NCI-H460 (cell line): ENCODE measurements around the gene PPP2R5B. TPM values are rescaled to one million over a fixed set of nuclear protein-coding genes. Genes with fewer than 3 reads are reported as not detected.

Experiments
- DNase-seq: peaks from one replicate; pipeline ENCODE4 v3.0.0-alpha.2; 2016; ENCODE audit warnings: low read depth; ENCODE audit errors: extremely low read depth
- total RNA-seq: library from RNA; depleted of rRNA; stranded (reverse); fragments of >200 nt; shearing (Covaris generic); gene quantifications from 2 replicates; pipeline ENCODE4 v1.2.3, GENCODE V29; 2014

The PPP2R5B gene
- total RNA-seq, 1 experiment from 2014 or later = 9.7 TPM

DNA sequence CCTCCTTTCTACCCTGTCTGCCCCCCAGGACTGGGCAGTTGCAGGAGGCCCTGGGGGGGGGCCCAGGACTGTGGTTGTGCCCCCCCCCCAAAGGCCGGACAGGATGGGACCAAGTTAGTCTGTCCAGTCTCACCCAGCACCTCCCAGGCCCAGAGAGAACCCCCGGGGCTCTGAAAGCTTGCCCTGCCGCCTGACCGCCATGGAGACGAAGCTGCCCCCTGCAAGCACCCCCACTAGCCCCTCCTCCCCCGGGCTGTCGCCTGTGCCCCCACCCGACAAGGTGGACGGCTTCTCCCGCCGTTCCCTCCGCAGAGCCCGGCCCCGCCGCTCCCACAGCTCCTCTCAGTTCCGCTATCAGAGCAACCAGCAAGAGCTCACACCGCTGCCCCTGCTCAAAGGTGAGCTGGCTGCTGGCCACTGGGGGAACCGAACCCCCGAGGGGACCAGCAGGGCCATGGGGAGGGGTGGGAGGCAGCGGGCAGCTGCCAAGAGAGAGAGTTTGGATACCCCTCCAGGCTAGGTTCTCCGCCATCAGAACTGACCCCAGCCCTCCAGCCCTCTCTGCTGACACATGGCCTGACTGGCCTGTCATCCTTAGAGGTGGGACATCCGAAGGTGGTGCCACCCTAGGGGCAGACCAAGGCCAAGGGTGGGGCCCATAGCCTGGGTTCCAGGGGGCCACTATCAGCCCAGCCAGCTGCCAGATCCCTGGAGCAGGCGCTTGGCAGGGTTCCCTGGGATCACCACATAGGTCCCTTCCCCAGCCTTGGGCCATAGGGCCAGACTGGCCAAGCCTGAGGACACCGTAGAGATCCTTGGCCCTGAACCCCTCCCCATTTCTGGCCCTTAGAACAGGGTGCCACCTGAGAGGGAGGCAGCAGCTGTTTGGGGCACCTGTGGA lies 1.3 kb downstream of the PPP2R5B start:
- DNase-seq = no peak

DNA sequence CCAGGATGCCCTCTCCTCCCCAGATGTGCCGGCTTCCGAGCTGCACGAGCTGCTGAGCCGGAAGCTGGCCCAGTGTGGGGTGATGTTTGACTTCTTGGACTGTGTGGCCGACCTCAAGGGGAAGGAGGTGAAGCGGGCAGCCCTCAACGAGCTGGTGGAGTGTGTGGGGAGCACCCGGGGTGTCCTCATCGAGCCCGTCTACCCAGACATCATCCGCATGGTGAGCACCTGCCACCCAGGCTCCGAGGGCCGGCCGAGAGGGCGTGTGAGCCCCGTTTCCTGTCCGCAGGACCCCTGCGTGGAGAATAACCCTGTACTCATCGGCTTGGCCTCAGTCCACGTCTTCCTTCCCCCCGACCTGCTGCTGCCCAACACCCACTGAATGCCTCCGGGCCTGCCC lies 2.2 kb downstream of the PPP2R5B start:
- no peak for DNase-seq

DNA sequence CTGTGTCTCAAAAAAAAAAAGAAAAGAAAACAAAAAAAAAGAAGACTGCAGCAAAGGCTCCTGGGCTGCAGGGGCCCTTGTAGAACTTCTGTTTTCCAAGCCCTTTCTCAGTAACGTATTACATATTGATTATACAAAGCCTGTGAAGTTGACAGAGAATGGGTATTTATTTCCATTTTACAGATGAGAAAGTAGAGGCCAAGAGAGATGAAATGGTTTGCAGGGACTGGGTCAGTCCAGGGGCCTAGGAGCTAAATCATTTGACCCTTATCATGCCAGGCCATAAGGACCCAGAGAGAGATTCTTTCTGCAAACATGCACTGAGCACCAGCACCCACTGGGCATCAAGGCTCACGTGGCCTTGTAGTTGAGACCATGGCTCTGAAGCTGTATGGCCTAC lies 4.5 kb downstream of the PPP2R5B start:
- no peak for DNase-seq

DNA sequence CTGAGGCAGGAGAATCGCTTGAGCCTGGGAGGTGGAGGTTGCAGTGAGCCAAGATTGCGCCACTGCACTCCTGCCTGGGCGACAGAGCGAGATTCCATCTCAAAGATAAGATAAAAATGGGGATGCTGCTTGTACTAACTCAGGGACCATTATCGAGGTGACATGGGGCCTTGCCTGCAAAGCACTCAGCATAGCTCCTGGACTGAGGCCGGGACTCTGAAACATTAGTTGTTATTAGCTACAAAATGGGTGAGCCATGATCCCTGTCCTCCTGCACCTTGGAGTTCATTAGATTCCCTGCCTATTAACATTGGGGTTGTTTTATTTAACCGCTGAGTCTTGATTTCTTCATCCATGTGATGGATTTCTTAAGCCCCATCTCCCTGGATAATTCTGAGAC lies 5.1 kb downstream of the PPP2R5B start:
- no peak for DNase-seq

DNA sequence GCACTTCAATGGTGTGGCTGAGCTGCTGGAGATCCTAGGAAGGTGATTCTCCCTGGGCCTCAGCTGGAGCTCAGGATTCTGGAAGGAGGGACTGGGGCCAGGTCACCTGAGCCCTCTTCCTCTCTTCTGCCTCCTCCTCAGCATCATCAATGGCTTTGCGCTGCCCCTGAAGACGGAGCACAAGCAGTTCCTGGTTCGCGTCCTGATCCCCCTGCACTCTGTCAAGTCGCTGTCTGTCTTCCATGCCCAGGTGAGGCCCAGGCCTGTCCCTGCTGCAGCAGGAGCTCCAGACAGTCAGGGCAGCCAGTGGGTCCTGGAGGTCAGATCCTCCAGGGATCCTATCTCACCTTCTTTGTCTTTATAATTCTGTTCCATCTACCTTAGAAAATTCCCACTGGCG lies 5.9 kb downstream of the PPP2R5B start:
- no peak for DNase-seq

DNA sequence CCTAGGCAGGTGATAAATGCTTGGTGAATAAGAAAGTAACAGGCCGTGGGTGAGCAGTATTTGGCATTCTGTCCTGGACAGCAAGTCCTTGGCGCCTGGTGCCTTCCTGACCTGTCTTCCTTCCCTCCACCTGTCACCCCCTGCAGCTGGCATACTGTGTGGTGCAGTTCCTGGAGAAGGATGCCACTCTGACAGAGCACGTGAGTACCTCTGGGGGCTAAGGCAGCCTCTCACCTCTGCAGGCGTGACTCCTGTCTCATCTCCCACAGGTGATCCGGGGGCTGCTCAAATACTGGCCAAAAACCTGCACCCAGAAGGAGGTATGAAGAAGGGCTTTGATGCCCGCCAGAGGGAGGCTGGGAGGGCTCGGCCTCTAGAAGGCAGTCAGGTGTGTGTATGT lies 6.8 kb downstream of the PPP2R5B start:
- no peak for DNase-seq

DNA sequence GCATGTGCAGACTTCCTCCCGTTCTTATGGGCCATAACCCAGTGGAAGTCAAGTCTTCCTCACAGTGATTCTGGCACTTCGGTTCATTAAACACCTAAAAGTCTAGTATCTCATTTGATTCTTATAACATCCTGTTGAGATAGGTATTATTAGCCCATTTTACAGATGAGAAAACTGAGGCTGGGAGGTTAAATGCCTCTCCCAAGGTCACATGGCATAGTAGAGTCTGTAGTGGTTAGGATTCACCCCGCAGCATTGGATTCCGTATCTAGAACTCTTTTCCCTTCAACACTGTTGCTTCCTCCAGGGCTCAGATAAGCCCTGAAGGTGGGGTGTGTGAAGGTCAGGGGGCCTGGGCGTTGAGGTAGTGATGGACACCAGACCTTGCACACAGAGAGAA lies 7.8 kb downstream of the PPP2R5B start:
- no peak for DNase-seq

DNA sequence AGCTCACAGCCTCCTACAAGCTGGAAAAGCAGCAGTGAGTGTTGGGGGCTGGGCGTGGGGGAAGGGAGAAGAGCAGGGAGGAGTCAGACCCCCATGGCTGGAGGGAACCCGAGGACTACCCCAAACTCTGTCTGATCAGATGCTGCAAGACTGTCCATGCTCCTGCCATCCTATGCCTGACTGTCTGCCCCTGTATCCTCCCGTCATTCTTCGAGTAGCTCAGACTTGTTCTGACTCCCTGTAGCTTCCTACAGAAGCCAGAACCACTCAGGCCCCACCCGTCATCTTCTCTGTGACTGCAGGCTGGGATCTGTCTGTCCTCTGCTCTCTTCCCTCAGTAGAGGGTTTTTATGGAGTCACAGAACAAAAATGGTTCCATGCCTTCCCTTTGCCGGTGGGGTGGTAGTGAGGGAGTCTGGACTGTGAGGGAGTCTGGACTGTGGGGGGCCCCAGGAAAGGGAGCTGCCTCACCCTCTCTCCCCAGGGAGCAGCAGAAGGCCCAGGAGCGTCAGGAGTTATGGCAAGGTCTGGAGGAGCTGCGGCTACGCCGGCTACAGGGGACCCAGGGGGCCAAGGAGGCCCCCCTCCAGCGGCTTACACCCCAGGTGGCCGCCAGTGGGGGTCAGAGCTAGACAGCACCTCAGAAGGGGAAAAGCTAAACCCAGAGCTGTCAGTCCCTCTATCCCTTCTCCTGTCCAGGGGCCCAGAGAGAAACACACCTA lies 8.9 kb downstream of the PPP2R5B start:
- no peak for DNase-seq

DNA sequence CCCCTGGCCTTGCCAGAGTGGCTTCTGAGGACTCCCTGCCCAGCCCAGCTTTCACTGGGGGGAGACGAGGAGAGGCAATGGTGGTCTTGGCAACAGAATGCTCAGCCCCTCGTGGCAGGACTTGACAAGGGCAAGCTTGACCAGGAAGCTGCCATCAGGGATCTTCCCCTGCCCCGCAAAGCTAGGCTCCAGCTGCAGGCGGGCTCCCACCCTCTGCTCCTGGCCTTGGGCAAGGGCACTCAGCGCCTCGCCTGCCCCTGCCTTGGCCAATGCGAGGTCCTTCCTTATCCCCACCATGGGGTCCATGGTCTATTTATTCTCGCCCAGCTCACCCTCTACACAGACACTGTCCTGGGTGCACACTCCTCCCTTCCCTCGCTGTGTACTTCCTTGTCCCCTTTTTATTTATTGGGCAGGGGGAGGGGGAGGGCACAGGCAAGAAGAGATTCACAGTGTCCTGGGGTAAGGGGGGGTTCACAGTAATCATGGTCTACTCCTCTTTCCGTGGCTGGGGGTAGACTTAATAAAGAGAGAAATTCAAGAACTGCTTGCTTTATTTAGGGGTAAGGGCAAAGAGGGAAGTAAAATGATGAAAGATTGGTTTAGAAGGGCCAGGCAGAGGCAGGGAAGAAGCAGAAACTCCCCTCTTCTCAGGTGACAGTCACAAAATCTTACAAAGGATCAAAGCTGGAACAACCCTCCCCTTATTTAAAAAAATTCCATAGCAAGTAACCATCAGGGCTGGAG lies 9.6 kb downstream of the PPP2R5B start:
- no peak for DNase-seq

DNA sequence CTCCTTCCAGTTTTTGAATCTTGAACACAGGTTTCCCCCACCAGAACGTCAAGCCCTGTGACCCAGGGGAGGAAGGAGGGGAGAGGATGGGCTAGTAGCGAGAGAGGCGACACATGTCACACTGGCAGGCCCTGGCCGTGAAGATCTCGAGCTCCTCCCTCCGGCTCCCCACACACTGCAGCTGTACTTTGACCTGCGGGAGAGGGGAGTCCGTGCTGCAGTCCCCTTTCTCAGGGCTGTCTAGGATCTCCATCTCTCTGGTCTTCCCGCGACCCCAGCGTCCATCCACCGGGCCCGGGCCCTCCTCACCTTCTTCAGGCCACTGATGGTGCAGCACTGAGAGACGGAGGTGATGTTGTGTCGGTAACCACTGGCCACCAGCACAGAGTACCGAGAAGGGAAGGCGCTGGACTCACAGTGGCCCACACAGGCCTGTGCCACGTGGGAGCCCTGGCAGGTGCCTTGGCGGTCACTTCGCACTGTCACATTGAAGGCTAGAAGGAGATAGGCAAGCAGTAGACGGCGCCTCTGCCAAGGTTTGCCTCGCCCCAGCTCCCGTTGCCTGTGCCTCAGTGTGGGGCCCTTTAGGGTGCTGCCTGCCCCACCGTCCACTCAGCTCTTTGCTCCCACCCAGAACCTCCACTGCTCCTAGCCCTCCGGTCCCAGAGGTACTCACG lies 10.3 kb downstream of the PPP2R5B start:
- no peak for DNase-seq

DNA sequence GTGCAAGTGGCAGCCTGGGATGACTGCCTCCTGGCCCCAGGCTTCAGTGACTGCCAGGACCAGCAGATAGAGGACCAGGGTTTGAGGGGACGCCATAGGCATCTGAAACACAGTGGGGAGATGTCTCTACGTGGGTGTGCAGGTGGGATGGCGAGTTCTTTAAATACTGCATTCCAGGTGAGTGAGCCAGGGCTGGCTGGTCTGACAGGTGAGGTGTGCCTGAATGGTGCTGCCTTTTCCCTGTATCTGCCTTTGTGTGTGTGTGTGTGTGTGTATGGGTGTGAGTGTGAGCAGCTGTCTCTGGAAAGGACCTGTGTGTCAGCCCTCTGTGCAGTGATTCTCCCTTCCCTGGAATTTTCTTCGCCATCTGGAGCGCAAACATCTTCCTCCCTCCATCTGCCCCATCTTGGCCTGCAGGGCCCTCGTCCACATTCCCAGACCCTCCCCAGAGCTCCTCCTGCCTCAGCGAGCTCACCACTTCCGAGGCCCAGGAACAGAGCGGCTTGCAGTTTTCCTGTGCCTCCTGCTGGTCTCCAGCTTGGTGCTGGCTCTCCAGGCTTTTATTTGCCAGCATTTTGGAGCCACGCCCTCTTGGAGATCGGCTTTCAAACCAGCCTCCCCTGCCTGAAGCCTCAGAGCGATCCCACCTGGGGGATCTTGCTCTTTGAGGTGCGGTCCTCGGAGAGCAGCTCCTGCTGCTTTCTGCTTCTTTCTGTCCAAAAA lies 11.0 kb downstream of the PPP2R5B start, which contains the start of gene GPHA2:
Gene GPHA2 (minus strand): TSS at position 535 of the 723 bp plus-strand sequence. CDS start 433 bp downstream, at position 102.
- DNase-seq = no peak

DNA sequence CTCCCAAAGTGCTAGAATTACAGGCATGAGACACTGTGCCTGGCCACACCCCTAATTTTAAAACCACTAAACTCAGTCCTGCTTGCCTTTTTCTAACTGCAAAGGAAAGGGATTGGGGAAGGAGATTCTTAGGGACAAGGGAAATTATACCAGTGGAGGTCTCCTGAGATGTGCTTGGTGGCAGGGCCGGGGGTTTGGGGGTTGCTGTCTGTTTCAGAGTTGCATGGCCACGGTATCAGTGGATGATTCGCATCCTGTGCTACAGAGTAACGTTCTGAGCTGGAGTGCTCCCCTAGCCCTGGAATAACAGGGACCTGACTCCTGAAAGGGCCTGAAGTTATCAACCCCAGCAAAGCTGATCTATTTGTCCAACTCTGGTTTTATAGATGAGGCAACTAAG lies 12.1 kb downstream of the PPP2R5B start:
- DNase-seq = no peak

DNA sequence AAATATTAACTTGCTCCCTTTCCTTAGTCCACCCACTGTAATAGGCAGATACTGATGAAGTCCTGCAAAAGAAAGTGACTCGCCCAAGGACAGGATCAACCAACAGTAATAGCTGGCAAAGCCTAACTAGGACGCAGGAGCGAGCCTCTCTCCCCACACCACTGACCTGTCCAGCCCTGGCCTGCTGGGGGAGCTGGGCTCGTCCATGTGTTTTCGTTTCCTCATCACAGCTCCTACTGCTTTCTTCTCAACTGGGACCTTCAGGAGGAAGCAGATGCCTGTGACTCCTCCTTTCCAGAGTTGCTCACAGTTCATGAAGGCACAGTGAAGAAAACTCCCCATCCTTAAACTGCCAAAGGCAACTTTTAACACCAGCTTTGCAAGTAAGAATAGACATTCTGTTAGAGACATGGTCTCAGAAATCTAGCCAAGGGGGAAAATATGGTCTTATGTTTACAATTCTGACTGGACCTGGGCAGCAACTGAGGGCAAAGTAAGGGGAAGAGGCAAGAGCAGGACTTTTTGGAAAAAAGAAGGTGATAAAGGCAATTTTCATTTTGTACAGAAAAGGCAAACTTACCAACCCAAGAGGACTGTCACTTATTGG lies 22.8 kb downstream of the PPP2R5B start:
- DNase-seq = no peak

DNA sequence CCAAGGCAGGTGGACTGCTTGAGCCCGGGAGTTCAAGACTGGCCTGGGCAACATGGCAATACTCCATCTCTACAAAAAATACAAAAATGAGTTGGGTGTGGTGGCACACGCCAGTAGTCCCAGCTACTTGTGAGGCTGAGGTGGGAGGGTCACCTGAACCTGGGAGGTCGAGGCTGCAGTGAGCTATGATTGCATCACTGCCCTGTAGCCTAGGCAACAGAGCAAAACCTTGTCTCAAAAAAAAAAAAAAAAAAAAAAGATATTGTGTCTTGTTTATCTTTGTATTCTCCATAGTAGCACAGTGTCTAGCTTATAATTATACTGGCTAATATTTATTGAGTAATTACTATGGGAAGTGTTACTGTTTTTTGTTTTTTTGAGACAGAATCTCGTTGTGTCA lies 27.0 kb downstream of the PPP2R5B start:
- no peak for DNase-seq

DNA sequence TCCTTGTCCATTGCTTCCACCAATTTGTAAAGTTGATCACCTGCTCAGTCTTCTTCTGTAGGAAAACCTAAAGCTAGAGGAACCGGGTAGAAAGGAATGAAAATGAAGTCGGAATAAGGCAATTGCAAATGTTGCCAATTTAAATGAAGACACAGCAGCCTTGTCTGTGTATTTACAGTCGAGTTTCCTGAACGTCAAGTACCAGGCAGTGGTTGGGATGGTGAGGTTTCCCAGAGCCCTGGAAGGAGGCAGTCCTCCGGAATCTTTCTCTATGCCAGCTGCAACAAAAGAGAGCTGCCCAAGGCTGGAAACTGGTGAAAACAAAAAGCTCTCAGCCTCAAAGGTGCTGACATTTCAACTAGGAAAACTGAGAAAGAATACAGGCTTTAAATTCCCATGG lies 29.7 kb downstream of the PPP2R5B start:
- DNase-seq = no peak

DNA sequence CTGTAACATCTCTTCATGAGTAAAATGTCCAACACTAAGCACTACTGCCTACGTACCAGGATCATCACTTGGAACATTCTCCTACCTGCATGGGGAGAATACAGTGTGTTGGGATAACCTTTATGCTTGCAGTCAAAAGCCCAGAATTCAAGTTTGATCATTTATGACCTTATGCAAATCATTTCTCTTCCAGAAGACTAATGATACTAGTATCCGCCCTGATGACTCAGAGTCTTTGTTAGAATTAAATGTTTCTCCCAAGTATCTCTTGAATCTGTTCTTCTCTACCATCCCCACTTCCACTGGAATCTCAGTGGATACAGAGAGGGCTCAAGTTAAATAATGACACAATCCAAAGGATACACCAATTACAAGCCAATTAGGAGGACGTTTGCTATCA lies 35.0 kb downstream of the PPP2R5B start:
- DNase-seq = no peak

DNA sequence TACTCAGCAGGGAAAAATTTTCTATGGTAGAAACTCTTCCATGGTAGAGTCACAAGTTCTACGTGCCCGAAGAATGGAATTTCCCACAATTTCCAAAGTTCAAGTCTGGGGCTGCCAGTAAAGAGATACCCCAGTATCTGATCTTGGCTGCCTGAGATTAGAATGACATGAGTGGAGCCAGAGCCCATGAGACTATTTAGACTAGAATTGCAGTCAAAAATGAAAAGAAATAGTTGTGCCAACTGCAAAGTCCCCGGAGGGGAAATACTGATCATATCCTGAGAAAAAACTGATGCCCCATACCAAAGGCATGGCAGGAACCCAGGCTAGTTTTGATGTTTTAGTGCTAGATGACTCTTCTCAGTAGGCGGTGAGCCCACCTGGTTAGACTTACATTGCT lies 36.2 kb downstream of the PPP2R5B start:
- no peak for DNase-seq

DNA sequence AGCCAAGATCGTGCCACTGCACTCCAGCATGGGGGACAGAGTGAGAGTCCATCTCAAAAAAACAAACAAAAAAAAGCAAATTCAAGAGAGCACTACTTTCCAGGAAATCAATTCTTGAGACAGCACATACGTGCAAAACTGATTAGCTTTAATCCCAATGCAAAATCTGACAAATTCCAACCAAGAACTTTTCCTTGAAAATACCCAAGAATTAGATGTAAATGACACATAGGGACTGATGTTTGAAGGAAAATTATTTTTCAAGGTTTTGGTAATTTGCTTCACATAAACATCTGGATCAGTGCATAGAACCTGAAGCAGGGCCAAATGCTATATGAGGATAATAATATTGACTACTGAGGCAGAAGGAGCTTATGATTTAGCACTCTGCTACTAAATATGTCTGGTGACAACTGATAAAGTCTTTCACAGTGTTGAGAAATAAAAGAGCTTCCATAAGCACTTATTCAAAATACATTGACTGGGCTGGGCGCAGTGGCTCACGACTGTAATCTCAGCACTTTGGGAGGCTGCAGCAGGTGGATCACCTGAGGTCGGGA lies 38.7 kb downstream of the PPP2R5B start:
- DNase-seq = no peak

DNA sequence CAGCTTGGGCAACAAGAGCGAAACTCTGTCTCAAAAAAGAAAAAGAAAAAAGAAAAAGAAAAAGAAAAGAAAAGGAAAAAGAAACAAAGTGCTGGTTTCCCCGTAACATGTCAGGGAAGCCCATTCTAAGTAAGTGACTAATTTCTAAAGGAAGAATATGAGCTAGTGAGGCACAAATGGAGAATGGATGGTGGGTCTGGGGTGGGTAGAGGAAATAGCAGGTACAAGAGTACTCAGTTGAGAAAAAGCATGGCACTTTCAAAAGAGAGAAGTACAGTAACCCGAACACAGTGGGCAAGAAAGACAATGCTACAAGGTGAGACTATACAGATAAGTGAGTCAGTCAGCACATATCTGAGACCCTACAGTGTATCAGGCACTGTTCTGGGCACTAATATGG lies 42.9 kb downstream of the PPP2R5B start:
- DNase-seq = no peak
